Subcutaneous abdominal adipose tissue (tissue), 5 donors: ENCODE measurements around the gene AKR1A1.
A peak's percentile ranks its signal among the peaks of the same experiment; 100 is the strongest.
"Not testable (repeated sequence)": the region's sequence is repeated elsewhere in the genome, so short reads cannot be mapped to it uniquely, and the experiment has no call there.

Experiments used
- H3K27ac ChIP-seq: one replicate; pipeline ENCODE4 v1.7.0; 2013; ENCODE audit warnings: low read depth, mild to moderate bottlenecking, inconsistent platforms, low read length, moderate library complexity
- H3K27me3 ChIP-seq, 5 donors: one replicate each; pipeline ENCODE4 v1.7.0; 2013; ENCODE audit warnings: low read length in 5 of 5, inconsistent platforms in 1 of 5; ENCODE audit not compliant: control insufficient read depth in 5 of 5, insufficient read depth in 4 of 5
- H3K36me3 ChIP-seq, 5 donors: one replicate each; pipeline ENCODE4 v1.7.0; 2013; ENCODE audit warnings: low read length in 5 of 5; ENCODE audit not compliant: control insufficient read depth in 5 of 5, insufficient read depth in 5 of 5
- H3K4me1 ChIP-seq, 5 donors: one replicate each; pipeline ENCODE4 v1.7.0; 2013; ENCODE audit warnings: low read length in 5 of 5, mild to moderate bottlenecking in 3 of 5, moderate library complexity in 1 of 5; ENCODE audit not compliant: control insufficient read depth in 5 of 5, insufficient read depth in 5 of 5
- H3K4me3 ChIP-seq, 5 donors: one replicate each; pipeline ENCODE4 v1.7.0; 2013; ENCODE audit warnings: low read length in 5 of 5, low read depth in 1 of 5
- H3K9ac ChIP-seq, 5 donors: one replicate each; pipeline ENCODE4 v1.7.0; 2013; ENCODE audit warnings: low read length in 5 of 5, mild to moderate bottlenecking in 4 of 5, moderate library complexity in 3 of 5
- H3K9me3 ChIP-seq, 5 donors: one replicate each; pipeline ENCODE4 v1.7.0; 2013; ENCODE audit warnings: low read length in 5 of 5; ENCODE audit not compliant: control insufficient read depth in 5 of 5
- donor health status: healthy.
- donor health status: healthy.
- donor health status: healthy.
- donor health status: healthy.
- donor health status: healthy.

AKR1A1 gene

GRCh38 chr1:45523516-45523915, 27.1 kb upstream of the AKR1A1 start:
- H3K36me3 ChIP-seq, H3K4me3 ChIP-seq, H3K9me3 ChIP-seq, H3K27me3 ChIP-seq, H3K9ac ChIP-seq, H3K27ac ChIP-seq: not testable (repeated sequence)
- H3K4me1 ChIP-seq: peaks cover 0 to 34% (median 28%) of the 10 kb centered on the region in 5 donors

- H3K4me1 ChIP-seq: peaks cover 0 to 30% (median 26%) of the 10 kb centered on the region in 5 donors
- H3K4me3 ChIP-seq, H3K27me3 ChIP-seq, H3K36me3 ChIP-seq, H3K9me3 ChIP-seq, H3K27ac ChIP-seq, H3K9ac ChIP-seq: not testable (repeated sequence)
Measured at GRCh38 chr1:45523975-45524374, 26.7 kb upstream of the AKR1A1 start.

- Histone ChIP-seq H3K4me3 (no peak overlapping the region), H3K36me3 (no peaks in the 10 kb centered on the region), H3K27ac (no peak overlapping the region), H3K4me1 (peaks cover 0 to 10% (median 6%) of the 10 kb centered on the region in 5 donors), H3K9me3 (no peaks in the 10 kb centered on the region), H3K27me3 (no peaks in the 10 kb centered on the region), H3K9ac (no peak overlapping the region)
Measured at GRCh38 chr1:45526135-45526644, 24.4 kb upstream of the AKR1A1 start.

GRCh38 chr1:45530632-45531135, 19.9 kb upstream of the AKR1A1 start:
- Histone ChIP-seq H3K36me3 (no peaks in the 10 kb centered on the region), H3K4me1 (no peaks in the 10 kb centered on the region), H3K27me3 (no peaks in the 10 kb centered on the region), H3K9ac (no peak overlapping the region), H3K9me3 (no peaks in the 10 kb centered on the region), H3K4me3 (no peak overlapping the region), H3K27ac (no peak overlapping the region)

DNA sequence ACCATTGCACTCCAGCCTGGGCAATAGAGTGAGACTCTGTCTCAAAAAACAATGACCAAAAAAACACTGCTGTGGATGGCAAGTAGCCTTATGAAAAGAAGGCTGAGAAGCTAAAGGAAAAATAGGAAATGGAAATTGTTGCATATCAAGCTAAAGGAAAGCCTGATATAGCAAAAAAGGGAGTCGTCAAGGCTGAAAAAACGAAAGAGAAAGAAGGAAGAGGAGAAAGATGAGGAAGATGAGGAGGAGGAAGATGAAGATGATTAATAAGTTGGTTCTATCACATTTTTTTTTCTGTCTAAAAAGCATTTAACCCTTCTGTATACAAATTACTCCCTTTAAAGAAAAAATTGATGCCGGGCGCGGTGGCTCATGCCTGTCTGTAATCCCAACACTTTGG, 18.8 kb upstream of the AKR1A1 start:
- no peak overlapping the region for H3K4me3 ChIP-seq
- no peaks in the 10 kb centered on the region for H3K36me3 ChIP-seq
- no peaks in the 10 kb centered on the region for H3K9me3 ChIP-seq
- H3K4me1 ChIP-seq: no peaks in the 10 kb centered on the region
- H3K27me3 ChIP-seq: no peaks in the 10 kb centered on the region
- no peak overlapping the region for H3K27ac ChIP-seq
- no peak overlapping the region for H3K9ac ChIP-seq

GRCh38 chr1:45535988-45536766, 14.4 kb upstream of the AKR1A1 start:
- Histone ChIP-seq H3K27me3 (no peaks in the 10 kb centered on the region), H3K36me3 (no peaks in the 10 kb centered on the region), H3K9me3 (no peaks in the 10 kb centered on the region), H3K4me1 (no peaks in the 10 kb centered on the region), H3K27ac (no peak overlapping the region), H3K9ac (no peak overlapping the region), H3K4me3 (no peak overlapping the region)

- Histone ChIP-seq H3K27ac (no peak overlapping the region), H3K9me3 (no peaks in the 10 kb centered on the region), H3K27me3 (no peaks in the 10 kb centered on the region), H3K4me1 (no peaks in the 10 kb centered on the region), H3K4me3 (no peak overlapping the region), H3K9ac (no peak overlapping the region), H3K36me3 (no peaks in the 10 kb centered on the region)
Measured at GRCh38 chr1:45536886-45537285, 13.7 kb upstream of the AKR1A1 start.

GRCh38 chr1:45541193-45541592, 9.4 kb upstream of the AKR1A1 start:
- Histone ChIP-seq H3K27ac (no peak overlapping the region), H3K9ac (no peak overlapping the region), H3K27me3 (no peaks in the 10 kb centered on the region), H3K36me3 (no peaks in the 10 kb centered on the region), H3K4me3 (no peak overlapping the region), H3K4me1 (peaks cover 0 to 30% (median 20%) of the 10 kb centered on the region in 5 donors), H3K9me3 (no peaks in the 10 kb centered on the region)

GRCh38 chr1:45542591-45542990, 8.0 kb upstream of the AKR1A1 start:
- Histone ChIP-seq H3K9ac (no peak overlapping the region), H3K4me1 (peaks cover 0 to 30% (median 20%) of the 10 kb centered on the region in 5 donors), H3K27me3 (no peaks in the 10 kb centered on the region), H3K4me3 (no peak overlapping the region), H3K9me3 (no peaks in the 10 kb centered on the region), H3K27ac (no peak overlapping the region), H3K36me3 (no peaks in the 10 kb centered on the region)

GRCh38 chr1:45543581-45544417, 6.8 kb upstream of the AKR1A1 start:
- H3K4me1 ChIP-seq: peaks cover 0 to 30% (median 20%) of the 10 kb centered on the region in 5 donors
- peak overlapping the region in 1 of 5 donors; percentile 28 for H3K9ac ChIP-seq
- H3K4me3 ChIP-seq: peak overlapping the region in 4 of 5 donors; percentile 1 to 41 (median 7)
- no peaks in the 10 kb centered on the region for H3K36me3 ChIP-seq
- no peaks in the 10 kb centered on the region for H3K27me3 ChIP-seq
- H3K9me3 ChIP-seq: no peaks in the 10 kb centered on the region
- no peak overlapping the region for H3K27ac ChIP-seq
